ENCODE measurements around the gene GALNT17. TPM values are rescaled to one million over a fixed set of nuclear protein-coding genes. Genes with fewer than 3 reads are reported as not detected.
"Not testable (repeated sequence)": the region's sequence is repeated elsewhere in the genome, so short reads cannot be mapped to it uniquely, and the experiment has no call there.

GALNT17 gene
- total RNA-seq, 2 donors from 2014 or later: not detected

DNA sequence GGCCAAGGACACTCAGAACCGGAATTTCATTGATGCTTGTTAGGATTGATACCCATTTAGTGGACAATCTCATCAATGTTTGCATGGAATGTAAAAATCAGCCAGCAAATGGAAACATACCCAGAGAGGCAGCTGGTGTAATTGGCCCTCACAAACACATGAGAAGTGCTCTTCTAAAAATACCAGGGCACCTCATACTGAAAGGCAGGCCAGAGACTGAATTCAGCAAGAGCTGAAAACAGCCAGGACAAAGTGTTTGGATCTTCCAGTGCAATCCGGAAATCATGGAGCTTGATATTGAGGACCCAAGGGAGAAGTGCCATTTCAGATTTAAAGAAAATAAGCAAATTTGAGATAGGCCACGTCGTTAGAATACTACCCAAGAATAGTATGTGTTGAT is 498.6 kb downstream of the GALNT17 start:
- H3K36me3 Mint-ChIP-seq: no peaks in the 10 kb centered on the region
- no peaks in the 10 kb centered on the region for H3K4me1 Mint-ChIP-seq (ENCODE audit: low read depth in 2 of 2)
- no peak for ATAC-seq

DNA sequence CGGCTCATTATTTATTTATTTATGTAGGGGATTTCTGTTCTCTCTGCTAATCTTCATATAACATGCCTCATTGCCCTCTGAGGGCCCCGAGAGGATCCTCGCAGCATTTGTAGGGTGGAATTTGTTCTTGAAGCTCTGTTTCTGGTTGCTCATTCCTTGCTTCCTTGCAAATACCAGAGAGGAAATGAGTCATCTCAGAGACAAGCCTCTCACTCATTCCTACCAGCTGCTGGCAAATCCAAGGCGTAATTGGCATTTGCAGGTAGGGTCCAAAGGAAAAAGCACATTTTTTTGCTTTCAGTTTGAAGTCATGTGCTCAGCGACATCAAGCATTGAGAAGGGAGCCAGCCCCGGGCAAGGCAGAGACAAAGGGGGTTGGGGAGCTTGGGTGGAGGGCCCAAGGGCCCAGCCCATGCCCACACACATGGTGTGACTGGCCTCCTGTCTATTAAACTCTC is 501.6 kb downstream of the GALNT17 start:
- DNase-seq (ENCODE audit: low spot score) (no peak), ATAC-seq (no peak)
- Mint-ChIP-seq H3K4me3 (no peak overlapping the region), H3K36me3 (no peaks in the 10 kb centered on the region), H3K27ac (no peak overlapping the region), H3K4me1 (ENCODE audit: low read depth in 2 of 2) (no peaks in the 10 kb centered on the region), H3K9me3 (peaks cover 5% of the 10 kb centered on the region), H3K27me3 (no peaks in the 10 kb centered on the region)

More for the DNA sequence above, 498.6 kb downstream of the GALNT17 start:
- H3K4me3 Mint-ChIP-seq: no peak overlapping the region
- H3K27ac Mint-ChIP-seq: no peak overlapping the region
- no peaks in the 10 kb centered on the region for H3K27me3 Mint-ChIP-seq
- no peak for DNase-seq (ENCODE audit: low spot score)
- H3K9me3 Mint-ChIP-seq: peaks cover 2% of the 10 kb centered on the region

DNA sequence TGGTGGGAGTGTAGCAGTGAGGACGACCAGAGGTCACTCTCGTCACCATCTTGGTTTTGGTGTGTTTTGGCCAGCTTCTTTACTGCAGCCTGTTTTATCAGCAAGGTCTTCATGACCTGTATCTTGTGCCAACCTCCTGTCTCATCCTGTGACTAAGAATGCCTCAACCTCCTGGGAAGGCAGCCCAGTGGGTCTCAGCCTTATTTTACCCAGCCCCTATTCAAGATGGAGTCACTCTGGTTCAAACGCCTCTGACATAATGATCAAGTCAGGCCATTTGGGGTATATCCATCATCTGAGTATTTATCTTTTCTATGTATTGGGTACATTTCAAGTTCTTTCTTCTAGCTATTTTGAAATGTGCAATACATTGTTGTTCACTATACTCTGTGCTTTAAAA is 503.9 kb downstream of the GALNT17 start:
- H3K4me1 Mint-ChIP-seq (ENCODE audit: low read depth in 2 of 2); DNase-seq (ENCODE audit: low spot score); H3K4me3 Mint-ChIP-seq; ATAC-seq; H3K36me3 Mint-ChIP-seq; H3K27me3 Mint-ChIP-seq; H3K9me3 Mint-ChIP-seq; H3K27ac Mint-ChIP-seq: not testable (repeated sequence)

DNA sequence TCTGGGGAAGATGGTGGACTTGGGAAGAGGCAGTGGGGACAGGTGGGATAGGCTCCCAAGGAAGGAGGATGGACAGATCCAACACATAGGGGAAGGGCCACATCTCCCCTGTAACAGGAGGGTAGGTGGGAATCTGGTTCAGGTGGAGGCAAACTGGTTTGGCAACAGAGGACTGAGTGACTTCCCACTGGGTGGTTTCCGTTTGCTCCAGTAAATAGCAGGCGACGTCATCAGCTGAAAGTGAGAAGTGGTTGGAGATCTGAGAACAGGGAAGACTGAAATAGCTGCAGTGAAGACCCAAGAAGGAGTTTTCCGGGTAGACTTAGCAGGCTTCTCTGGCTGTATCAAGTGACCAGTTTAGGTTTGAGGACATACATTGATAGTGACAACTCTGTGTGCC is 504.4 kb downstream of the GALNT17 start:
- no peak overlapping the region for H3K4me3 Mint-ChIP-seq
- H3K27ac Mint-ChIP-seq: no peak overlapping the region
- ATAC-seq (no peak), DNase-seq (ENCODE audit: low spot score) (no peak)
- H3K27me3 Mint-ChIP-seq: no peaks in the 10 kb centered on the region
- H3K9me3 Mint-ChIP-seq: peaks cover 3% of the 10 kb centered on the region
- H3K4me1 Mint-ChIP-seq (ENCODE audit: low read depth in 2 of 2): no peaks in the 10 kb centered on the region
- H3K36me3 Mint-ChIP-seq: no peaks in the 10 kb centered on the region

DNA sequence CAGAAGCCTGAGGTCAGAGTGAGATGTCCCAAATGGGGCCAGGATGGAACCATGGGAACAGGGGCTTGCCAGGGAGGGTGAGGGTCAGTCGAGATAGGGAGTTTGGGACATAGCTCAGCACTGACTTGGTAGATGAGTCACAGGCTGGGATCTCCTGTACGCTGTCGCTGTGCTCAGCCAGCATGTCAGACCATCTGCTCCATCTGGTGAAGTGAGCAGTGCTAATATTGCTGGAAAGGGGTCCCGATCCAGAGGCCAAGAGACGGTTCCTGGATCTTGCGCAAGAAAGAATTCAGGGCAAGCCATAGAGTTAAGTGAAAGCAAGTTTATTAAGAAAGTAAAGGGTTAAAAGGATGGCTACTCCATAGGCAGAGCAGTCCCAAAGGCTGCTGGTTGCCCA is 505.6 kb downstream of the GALNT17 start:
- no peak overlapping the region for H3K4me3 Mint-ChIP-seq
- no peak overlapping the region for H3K27ac Mint-ChIP-seq
- peaks cover 3% of the 10 kb centered on the region for H3K9me3 Mint-ChIP-seq
- ATAC-seq: no peak
- no peaks in the 10 kb centered on the region for H3K36me3 Mint-ChIP-seq
- H3K4me1 Mint-ChIP-seq (ENCODE audit: low read depth in 2 of 2): no peaks in the 10 kb centered on the region
- no peaks in the 10 kb centered on the region for H3K27me3 Mint-ChIP-seq
- DNase-seq (ENCODE audit: low spot score): no peak

DNA sequence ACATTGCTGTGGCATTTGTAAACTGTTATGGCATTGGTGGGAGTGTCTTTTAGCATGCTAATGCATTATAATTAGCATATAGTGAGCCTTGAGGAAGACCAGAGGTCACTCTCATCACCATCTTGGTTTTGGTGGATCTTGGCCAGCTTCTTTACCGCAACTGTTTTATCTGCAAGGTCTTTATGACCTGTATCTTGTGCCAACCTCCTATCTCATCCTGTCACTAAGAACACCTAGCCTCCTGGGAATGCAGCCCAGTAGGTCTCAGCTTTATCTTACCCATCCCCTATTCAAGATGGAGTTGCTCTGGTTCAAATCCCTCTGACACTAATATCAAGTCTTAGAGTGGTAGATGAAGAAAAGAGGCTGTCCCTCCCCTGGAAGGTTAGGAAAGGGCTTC is 506.2 kb downstream of the GALNT17 start:
- Mint-ChIP-seq H3K27ac (no peak overlapping the region), H3K9me3 (peaks cover 3% of the 10 kb centered on the region), H3K4me3 (no peak overlapping the region), H3K36me3 (no peaks in the 10 kb centered on the region), H3K4me1 (ENCODE audit: low read depth in 2 of 2) (no peaks in the 10 kb centered on the region), H3K27me3 (no peaks in the 10 kb centered on the region)
- ATAC-seq (no peak), DNase-seq (ENCODE audit: low spot score) (no peak)

DNA sequence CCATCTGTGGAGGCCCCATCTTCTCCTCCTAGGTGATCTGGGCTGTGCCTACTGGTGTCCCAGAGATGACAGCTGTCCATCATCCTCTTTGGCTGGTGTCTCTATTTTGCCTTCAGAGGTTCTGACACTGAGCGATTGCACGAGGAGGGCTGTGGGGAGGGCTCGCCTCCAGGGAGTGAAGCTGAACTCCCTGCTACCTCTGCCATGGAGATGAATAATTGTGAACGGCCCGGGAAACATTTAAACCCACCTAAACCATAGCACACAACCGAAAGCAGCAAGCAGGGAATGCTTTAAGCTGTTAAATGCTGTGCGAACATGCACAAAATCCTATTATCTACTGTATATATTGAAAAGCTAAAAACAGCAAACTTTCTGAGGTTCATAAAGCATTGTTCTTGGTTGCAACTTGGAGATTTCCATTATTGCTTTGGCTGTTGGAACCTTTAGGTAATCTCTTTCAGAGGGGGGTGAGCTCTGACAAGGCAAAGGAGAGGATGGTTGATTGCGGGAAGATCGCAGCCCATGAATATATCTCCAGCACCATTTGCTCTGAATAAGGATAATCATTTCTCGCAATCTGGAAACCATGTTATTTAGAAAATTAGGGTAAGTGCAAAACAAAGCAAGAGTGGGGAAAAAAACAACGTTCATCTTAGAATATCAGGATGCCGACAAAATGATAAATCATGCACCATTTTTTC is 507.6 kb downstream of the GALNT17 start:
- no peaks in the 10 kb centered on the region for H3K27me3 Mint-ChIP-seq
- ATAC-seq: no peak

DNA sequence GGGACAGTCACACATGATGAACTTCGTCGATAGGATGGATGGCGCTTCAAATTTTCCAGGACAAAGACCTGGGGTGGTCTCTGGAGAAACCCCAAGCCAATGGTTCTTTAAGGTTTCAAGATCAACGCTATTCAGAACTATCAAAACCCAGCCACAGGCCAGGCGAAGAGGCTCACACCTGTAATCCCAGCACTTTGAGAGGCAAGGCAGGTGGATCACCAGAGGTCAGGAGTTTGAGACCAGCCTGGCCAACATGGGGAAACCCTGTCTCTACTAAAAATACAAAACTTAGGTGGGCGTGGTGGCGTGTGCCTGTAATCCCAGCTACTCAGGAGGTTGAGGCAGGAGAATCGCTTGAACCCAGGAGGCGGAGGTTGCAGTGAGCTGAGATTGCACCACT is 511.1 kb downstream of the GALNT17 start:
- H3K4me3 Mint-ChIP-seq; DNase-seq (ENCODE audit: low spot score); H3K36me3 Mint-ChIP-seq; H3K27me3 Mint-ChIP-seq; ATAC-seq; H3K27ac Mint-ChIP-seq; H3K9me3 Mint-ChIP-seq; H3K4me1 Mint-ChIP-seq (ENCODE audit: low read depth in 2 of 2): not testable (repeated sequence)

More for the DNA sequence above, 507.6 kb downstream of the GALNT17 start:
- Mint-ChIP-seq H3K27ac (no peak overlapping the region), H3K4me1 (ENCODE audit: low read depth in 2 of 2) (no peaks in the 10 kb centered on the region), H3K9me3 (peaks cover 3% of the 10 kb centered on the region), H3K4me3 (no peak overlapping the region), H3K36me3 (no peaks in the 10 kb centered on the region)
- DNase-seq (ENCODE audit: low spot score): no peak

DNA sequence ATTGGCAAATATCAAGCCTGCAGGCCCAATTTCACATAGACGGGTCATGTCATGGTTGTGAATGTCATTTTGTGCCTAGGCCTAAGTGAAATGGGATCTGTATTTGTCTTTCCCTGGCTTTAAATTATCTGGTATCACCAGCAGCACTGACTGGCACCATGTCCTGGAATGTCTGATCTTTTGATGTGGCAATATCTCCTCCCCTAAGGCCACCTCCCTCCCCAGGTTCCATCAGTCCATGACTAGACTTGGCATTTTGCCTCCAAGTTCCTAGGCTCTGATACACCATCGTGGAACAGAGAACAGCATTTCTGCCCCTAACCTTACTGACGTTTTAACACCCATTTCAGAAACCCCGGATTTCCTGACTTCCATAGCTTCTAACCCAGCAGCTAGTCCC is 513.9 kb downstream of the GALNT17 start:
- Mint-ChIP-seq H3K4me3 (no peak overlapping the region), H3K4me1 (ENCODE audit: low read depth in 2 of 2) (no peaks in the 10 kb centered on the region), H3K27ac (no peak overlapping the region), H3K9me3 (peaks cover 8% of the 10 kb centered on the region), H3K36me3 (peaks cover 4% of the 10 kb centered on the region), H3K27me3 (no peaks in the 10 kb centered on the region)
- ATAC-seq (no peak), DNase-seq (ENCODE audit: low spot score) (no peak)

DNA sequence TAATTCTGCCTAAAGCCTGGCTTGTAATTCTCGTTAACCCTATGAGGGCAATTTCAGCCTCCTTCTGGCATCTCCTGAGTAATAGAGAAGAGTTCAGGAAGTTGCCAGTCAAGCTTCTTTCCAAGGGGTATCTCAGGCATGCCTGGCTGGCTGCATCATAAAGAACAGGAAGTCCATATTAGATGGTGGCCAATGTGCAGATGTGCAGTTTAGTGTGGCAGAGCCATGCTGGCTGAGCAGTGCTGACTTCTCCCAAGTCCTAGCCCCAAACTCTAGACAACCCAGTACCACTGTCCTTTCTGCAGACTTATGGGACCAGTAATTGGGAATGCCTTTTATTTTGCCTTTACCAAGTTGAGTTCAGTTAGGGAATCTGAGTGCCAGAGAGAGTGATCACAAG is 517.9 kb downstream of the GALNT17 start:
- DNase-seq (ENCODE audit: low spot score) (no peak), ATAC-seq (no peak)
- no peak overlapping the region for H3K27ac Mint-ChIP-seq
- peaks cover 4% of the 10 kb centered on the region for H3K36me3 Mint-ChIP-seq
- no peak overlapping the region for H3K4me3 Mint-ChIP-seq
- H3K4me1 Mint-ChIP-seq (ENCODE audit: low read depth in 2 of 2): no peaks in the 10 kb centered on the region
- H3K27me3 Mint-ChIP-seq: no peaks in the 10 kb centered on the region
- H3K9me3 Mint-ChIP-seq: peaks cover 9% of the 10 kb centered on the region

DNA sequence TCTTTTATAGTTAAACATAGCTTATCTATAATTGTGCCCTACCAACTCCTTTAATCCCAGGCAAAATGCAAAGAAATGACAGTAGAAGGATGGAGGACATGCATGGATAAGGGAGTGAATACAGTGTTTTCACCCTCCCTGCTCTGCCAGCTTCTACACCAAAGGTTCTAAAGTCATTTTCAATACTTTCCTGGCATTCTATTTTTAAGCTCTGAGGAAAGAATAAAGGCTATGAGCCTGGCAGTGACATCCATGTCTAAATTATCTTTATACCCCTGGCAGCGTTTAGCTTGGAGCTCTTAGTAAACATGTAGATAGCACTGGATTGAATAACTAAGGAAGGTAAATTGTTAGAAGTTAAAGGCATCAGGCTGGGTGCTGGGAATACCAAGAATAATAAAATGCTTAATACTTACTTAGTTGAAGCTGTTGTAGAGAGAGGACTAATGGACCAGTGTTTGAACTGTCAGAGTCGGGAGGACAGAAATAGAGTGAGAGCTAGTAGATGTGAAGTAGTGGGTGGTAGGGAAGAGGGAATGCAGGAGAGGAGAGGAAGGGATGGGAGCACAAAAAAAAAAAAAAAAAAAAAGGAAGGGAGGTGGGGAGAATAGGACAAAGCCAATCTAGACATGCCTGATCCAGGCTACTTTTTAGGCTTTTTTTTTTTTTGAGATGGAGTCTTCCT is 518.9 kb downstream of the GALNT17 start:
- Mint-ChIP-seq H3K4me1 (ENCODE audit: low read depth in 2 of 2) (no peaks in the 10 kb centered on the region), H3K27me3 (no peaks in the 10 kb centered on the region), H3K36me3 (no peaks in the 10 kb centered on the region), H3K27ac (no peak overlapping the region), H3K9me3 (peaks cover 6% of the 10 kb centered on the region), H3K4me3 (no peak overlapping the region)
- DNase-seq (ENCODE audit: low spot score): no peak
- no peak for ATAC-seq

DNA sequence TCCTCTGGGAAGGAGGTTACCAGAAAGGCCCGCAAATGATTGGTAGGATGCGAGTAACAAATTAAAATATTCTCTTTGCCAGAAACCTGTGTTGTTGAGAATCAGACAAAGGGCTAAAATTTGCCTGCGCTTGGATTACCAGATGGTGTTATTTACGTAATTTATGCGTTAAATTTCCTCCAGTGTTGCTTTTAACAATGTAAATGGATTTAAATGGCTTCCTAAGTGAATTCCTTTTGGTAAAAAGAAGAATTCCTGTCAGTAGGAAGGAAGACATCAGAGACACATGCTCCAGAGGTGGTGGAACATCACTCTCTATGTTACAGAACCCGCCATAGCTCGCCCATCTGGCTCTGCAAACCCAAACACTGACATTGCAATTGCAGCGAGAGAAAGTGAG is 520.6 kb downstream of the GALNT17 start:
- no peak for ATAC-seq
- H3K9me3 Mint-ChIP-seq: peaks cover 6% of the 10 kb centered on the region
- no peaks in the 10 kb centered on the region for H3K36me3 Mint-ChIP-seq
- H3K4me3 Mint-ChIP-seq: no peak overlapping the region
- no peaks in the 10 kb centered on the region for H3K4me1 Mint-ChIP-seq (ENCODE audit: low read depth in 2 of 2)
- no peak overlapping the region for H3K27ac Mint-ChIP-seq
- H3K27me3 Mint-ChIP-seq: no peaks in the 10 kb centered on the region
- DNase-seq (ENCODE audit: low spot score): no peak

DNA sequence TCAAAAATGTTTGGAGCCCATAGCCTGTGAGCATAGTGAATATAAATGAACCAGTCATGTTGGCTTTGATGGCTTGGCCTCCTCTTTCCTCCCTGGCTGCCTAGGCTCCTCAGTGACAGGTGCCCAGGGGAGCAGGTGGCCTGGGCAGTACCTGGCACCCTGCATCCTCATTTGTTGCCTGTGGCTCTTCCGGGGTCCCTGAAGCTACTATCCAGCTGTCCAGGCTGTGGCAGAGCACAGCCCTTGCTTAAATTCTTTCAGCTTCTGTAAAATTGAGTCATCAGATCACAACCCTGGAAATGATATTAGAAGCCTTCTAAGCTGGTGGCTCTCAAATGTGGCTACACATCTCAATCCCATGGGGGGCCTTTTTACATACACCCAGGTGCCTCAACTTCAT is 525.4 kb downstream of the GALNT17 start:
- Mint-ChIP-seq H3K9me3 (peaks cover 9% of the 10 kb centered on the region), H3K27me3 (no peaks in the 10 kb centered on the region), H3K4me3 (no peak overlapping the region), H3K36me3 (no peaks in the 10 kb centered on the region), H3K27ac (no peak overlapping the region), H3K4me1 (ENCODE audit: low read depth in 2 of 2) (no peaks in the 10 kb centered on the region)
- no peak for ATAC-seq
- no peak for DNase-seq (ENCODE audit: low spot score)

DNA sequence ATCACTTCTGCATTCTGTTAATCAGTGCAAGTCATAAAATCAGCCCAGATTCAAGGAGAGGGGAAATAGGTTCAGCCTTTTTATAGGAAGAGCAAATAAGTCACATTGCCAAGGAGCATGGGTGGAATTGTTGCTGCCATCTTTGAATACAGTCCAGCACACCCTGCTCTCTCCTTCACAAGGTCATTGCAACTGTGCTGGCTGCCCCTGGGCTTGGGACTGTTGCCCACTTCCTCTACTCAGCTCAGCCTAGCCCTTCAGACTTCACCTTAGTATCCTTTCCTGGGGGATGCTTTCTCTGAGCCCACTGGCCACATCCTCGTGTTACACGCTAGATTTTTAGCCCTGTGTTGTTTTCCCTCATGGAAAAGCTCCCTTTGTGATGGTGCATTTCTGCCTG is 527.7 kb downstream of the GALNT17 start:
- Mint-ChIP-seq H3K4me1 (ENCODE audit: low read depth in 2 of 2) (no peaks in the 10 kb centered on the region), H3K4me3 (no peak overlapping the region), H3K27ac (no peak overlapping the region), H3K27me3 (no peaks in the 10 kb centered on the region), H3K36me3 (no peaks in the 10 kb centered on the region), H3K9me3 (peaks cover 9% of the 10 kb centered on the region)
- DNase-seq (ENCODE audit: low spot score): no peak
- no peak for ATAC-seq
